ENCODE results near the gene MAPKAP1. TPM values are rescaled to one million over a fixed set of nuclear protein-coding genes. Genes with fewer than 3 reads are reported as not detected.

MAPKAP1 gene
- total RNA-seq, 1 donor from 2014 or later, result 116 TPM

- DNase-seq (ENCODE audit: low read depth), result no peak
These were observed 166.5 kb downstream of the MAPKAP1 start for GRCh38 chr9:125540497-125540896.

DNA sequence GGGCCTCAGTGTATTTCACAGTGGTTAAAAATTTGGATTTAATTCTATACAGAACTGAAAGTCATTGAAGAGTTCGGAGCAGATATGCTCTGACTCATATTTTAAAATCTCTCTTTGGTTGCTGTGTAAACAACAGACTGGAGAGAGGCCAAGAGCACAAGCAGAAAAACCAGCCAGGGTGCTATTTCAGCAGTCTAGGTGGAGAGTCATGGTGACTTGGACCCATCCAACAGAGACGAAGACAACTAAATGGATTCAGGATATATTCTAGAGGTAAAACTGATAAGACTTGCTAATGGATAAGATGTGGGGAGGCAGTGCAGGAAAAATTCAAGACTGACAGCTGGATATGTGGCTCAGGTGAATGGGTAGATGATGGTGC, 168.9 kb downstream of the MAPKAP1 start:
- DNase-seq (ENCODE audit: low read depth), result peak; percentile 77

DNA sequence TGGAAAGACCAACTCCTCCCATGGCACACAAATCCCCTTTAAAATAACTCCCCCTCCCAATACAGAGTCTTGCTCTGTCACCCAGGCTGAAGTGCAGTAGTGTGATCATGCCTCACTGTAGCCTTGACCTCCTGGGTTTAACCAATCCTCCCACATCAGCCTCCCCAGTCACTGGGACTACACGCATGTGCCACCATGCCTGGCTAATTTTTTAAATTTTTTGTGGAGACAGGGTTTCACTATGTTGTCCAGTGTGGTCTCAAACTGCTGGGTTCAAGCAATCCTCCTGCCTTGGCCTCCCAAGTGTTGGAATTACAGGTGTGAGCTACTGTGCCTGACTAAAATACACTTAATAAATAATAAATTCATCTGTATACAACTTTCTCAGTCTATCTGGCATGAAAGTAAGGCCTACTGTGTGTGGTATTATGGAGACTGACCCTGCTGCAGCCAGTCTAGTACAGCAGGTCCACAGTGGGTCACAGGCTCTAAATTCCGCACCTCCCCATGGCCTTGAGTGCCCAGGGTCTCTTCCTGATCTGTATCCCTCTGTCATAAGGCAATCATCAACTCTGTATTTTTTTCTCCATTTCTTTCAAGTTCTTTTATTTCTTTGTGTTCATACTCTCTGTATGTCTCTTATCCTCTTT, 169.4 kb downstream of the MAPKAP1 start:
- DNase-seq (ENCODE audit: low read depth), result no peak

GRCh38 chr9:125536776-125537175, 170.2 kb downstream of the MAPKAP1 start:
- no peak for DNase-seq (ENCODE audit: low read depth)

DNA sequence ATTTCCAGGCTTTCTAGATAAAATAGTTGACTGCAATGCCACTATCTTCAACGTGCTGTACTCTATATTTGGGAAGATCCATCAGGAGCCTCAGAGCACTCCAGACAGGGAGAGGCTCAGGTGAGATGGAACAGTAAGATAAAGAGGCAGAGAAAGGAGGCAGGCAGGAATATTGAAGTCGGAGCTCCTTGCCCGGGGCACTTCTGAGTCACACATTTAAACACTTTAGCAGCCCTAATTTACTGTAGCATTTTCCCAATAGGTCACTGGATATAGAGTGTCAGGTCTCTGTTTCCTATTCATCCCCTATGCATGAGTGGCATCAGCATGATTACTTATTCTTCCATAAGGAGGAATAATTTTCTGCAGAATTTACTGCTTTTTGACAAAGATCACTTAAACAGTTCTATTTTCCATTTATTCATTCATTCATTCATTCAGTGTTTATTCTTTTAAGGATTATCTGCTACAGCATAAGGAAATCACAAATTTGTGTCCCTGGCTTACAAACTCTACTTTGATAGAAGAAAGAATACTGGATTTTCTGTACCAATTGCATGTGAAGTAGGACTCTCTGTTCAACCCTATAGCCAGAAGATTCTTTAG, 170.7 kb downstream of the MAPKAP1 start:
- no peak for DNase-seq (ENCODE audit: low read depth)

GRCh38 chr9:125534971-125535701, 171.9 kb downstream of the MAPKAP1 start:
- DNase-seq (ENCODE audit: low read depth), result no peak

DNA sequence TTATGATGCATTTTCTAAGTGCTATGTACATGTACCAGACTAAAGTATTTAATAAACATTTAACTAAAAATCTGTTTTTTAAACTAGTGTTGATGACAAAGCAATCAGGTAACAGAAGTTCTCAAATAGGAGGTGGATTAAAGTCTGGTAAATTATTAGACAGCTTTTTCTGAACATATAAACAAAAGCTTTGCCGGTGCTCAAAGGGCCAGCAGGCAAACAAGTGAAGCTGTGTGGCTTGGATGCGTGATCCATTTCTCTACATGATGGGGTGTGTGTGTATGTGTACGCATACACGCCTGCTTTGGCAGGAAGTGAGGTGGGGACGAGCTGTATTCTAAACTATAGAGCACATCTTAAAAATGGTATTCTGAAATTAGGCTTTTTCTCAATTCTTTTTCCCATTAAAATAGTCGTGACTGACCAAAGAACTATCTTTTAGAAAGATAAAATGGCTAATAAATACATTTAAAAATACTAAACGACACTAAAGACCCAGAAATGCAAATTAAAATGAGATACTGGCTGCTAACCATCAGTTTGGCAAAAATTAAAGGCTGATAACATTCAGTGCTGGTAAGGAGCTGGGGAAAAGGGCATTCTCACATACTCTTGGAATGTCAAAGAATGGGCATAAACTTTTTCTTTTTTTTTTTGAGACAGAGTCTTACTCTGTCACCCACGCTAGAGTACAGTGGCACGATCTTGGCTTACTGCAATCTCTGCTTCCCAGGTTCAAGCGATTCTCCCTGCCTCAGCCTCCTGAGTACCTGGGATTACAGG, 174.0 kb downstream of the MAPKAP1 start:
- DNase-seq (ENCODE audit: low read depth), result no peak

DNA sequence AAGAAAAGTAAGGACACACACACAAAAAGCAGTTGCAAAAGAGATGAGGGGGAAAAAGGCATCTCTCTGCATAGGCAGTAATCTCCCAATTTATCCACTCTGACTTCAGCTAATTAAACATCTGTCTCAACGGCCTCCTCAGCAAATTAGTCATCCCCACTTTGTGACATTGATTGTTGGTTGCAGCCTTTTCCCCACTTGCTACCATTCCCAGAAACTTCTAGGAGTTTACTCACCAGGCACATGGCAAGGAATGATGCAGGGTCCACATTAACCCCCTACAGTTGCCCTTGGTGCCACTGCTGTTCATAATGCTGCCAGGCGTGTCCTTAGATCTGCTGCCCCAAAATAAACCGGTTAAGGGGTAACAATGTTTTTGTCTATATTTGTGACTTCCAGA, 174.6 kb downstream of the MAPKAP1 start:
- no peak for DNase-seq (ENCODE audit: low read depth)

- no peak for DNase-seq (ENCODE audit: low read depth)
These were observed 177.2 kb downstream of the MAPKAP1 start for GRCh38 chr9:125529589-125530515.

DNA sequence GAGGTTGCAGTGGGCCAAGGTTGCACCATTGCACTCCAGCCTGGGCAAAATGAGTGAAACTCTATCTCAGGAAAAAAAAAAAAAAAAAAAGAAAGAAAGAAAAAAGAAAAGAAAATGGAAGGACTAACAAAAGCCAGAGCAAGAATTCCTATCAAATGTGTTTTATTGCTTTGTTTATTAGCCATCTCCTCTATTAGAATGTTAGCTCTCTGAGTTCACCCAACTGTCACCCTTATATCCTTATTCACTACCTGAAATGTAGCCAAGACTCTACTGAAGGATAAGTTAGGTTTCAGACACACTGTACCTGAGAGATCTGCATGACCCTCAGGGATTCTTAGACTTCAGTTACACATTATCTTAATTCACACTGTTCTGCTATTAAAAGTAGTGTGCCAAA, 177.9 kb downstream of the MAPKAP1 start:
- no peak for DNase-seq (ENCODE audit: low read depth)

DNA sequence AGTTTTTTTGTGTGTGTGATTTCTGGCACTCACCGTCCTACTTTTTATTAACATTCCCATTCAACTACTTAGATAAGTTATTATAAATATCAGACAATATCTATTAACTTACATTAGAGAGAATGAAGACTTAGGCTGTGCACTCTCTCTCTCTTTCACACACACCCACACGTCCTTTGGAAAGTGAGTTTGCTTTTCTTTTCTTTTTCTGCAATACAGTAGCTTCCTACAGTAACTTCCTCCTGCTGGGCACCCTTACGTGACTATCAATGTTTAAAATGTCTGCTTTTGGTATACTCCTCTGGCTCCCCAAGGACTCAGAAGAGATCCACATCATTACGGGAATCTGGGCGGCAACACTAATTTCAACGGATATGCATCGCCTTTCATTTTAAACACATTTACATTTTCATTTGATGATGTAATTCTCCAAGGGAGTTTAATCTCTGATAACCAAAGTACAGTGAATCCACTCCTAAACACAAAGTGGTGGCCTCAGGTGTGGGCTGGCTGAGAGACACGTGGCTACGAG, 179.5 kb downstream of the MAPKAP1 start:
- no peak for DNase-seq (ENCODE audit: low read depth)

- DNase-seq (ENCODE audit: low read depth), result no peak
These were observed 180.9 kb downstream of the MAPKAP1 start for GRCh38 chr9:125525921-125526631.

DNA sequence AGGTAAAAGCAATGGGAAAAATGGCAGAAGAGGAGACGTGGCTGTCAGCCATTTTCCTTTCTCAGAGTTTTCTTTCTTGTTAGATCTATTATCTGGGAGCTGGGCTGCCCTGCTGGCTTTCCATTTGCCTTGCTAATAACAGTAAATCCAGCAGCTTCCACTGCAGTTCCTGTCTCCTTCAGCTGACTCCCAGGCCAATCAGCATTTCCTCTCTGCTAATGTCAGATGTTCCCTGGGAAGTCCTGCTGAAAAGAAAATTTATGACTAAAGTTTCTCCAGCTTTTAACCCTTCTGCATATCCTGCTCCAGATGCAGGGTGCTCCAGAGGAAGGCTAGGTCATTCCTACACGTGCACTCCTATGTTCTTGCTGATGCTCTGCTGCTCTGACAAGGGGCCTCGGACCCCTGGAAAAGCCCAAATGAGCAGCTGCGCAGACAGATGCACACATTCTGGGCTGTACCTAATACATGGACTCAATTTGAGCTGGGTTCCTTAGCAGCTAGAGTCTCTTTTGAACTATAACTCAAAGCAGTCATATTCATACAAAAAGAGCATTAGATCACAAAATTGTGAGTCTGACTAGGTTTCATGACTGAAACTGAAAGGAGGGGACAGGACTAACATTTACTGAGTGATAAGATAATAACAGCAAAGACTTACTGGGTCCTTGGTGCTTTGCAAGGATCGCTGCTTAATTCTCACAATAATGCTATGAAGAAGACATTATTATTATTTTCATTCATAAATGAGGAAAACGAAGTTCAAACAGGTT, 182.2 kb downstream of the MAPKAP1 start:
- DNase-seq (ENCODE audit: low read depth), result no peak

DNA sequence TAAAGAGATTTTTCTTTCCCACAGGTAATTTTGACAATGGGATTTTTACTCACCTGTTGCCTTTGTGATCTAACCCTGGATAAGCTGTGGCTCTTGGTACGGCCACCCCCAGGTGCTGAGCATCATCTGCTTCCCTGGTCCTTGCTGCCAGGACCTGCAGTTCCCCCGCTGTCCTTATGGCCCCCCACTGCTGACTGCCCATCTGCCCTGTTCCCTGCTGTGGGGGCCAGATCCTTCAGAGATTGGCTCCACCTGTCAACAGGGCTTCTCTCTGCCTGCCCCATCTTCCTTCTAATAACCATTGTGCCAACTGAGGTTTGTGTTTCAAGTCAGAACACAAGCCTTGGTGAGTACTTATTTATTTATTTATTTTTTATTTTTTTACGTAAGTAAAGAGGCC, 183.3 kb downstream of the MAPKAP1 start:
- no peak for DNase-seq (ENCODE audit: low read depth)

- DNase-seq (ENCODE audit: low read depth), result peak; percentile 71
These were observed 184.7 kb downstream of the MAPKAP1 start for GRCh38 chr9:125522328-125522725.

DNA sequence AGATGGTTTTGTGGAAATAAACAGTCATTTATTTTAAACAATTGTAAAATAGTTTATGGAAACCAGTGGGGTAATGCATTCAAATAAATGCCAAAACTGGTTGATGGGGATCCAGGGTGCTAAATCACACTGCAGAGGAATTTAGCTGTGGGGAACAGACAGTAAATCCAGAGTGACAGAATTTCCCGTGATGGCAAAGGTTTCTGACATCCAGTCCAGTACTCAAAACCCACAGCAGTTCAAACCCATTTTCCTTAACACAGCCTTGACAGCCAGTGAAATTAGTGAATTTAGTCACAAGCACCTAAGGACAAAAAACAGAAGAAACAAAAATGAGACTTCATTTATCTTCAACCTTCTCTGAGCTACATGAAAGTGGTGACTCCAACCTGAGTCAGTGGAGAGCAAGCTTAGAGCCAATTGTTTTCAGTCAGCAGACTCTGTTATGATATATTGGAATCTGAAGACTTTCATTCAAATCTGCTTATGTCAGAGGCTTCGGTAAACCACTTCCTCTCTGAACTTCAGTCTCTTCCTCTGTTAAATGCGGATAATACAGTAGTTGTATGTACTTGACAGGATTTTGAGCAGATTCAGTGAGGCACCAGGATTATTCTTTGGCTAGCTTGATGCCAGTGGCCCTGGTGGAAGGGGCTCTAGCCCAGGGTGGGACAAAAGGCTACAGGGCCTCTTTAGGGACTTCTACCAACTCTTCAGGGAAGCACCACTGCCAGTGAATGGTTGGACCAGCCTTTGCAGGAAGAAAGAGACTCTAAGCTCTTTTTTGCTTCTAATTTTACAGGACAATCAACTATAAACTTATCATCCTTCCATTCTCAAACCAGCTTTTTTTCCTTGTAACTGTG, 185.3 kb downstream of the MAPKAP1 start:
- peak; percentile 40 for DNase-seq (ENCODE audit: low read depth)

GRCh38 chr9:125519734-125520133, 187.3 kb downstream of the MAPKAP1 start:
- no peak for DNase-seq (ENCODE audit: low read depth)

DNA sequence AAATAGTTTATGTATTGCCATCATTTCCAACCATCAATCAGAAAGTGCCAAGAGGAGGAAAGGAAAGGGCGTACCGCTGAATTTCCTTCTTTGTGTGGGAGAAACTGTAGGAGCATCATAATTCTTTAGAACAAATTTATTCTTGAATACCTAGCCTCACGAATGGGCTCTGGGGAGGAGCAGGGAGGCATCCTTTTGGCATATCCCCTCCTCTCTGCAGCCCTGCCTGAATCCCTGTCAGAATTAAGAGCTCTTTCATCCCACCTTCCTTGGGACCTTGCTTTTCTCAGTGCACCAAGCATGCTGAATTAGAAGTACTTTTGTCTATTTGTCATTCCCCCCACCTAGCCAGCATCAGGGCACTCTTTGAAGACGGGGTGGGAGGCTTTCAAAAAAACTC, 189.4 kb downstream of the MAPKAP1 start:
- DNase-seq (ENCODE audit: low read depth), result no peak

Measured in myocyte (in vitro differentiated cells).